Measurements from ENCODE around the gene DENND4B. TPM values are rescaled to one million over a fixed set of nuclear protein-coding genes. Genes with fewer than 3 reads are reported as not detected.
A peak's percentile ranks its signal among the peaks of the same experiment; 100 is the strongest.

DENND4B gene
- total RNA-seq, 3 donors from 2014 or later, result 44.3 to 65.6 (median 46.5) TPM

- Histone ChIP-seq H3K4me3 (no peak overlapping the region), H3K4me1 (ENCODE audit: low read depth) (peaks cover 4% of the 10 kb centered on the region), H3K36me3 (ENCODE audit: low read depth) (no peaks in the 10 kb centered on the region), H3K9me3 (no peaks in the 10 kb centered on the region)
- intact Hi-C loops (cut with DNase I, micrococcal nuclease), result no loop called here
- no peak for DNase-seq
- ATAC-seq, result no peak
- TF ChIP-seq CTCF (IDR thresholded peaks at IDR 0.05), result no peak
Observed at GRCh38 chr1:153928245-153928644, 18.3 kb downstream of the DENND4B start.

DNA sequence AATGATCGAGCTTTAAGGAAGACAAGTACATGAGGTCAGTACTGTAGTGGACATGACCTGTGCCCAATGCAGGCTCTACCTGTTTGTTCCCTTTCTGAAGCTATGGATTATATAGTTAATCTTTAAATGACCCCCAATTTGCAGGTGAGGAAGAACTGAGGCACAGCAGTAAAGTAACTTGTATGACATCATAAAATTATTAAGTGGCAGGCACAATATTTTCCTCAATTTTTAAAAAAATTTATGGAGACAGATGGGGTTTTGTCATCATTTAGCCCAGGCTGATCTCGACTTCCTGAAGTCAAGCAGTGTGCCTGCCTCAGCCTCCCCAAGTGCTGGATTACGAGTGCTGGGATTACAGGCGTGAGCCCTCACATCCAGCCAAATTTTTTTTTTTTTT lies 20.1 kb downstream of the DENND4B start:
- Histone ChIP-seq H3K4me1 (ENCODE audit: low read depth) (peaks cover 7% of the 10 kb centered on the region), H3K4me3 (no peak overlapping the region), H3K9me3 (no peaks in the 10 kb centered on the region), H3K36me3 (ENCODE audit: low read depth) (no peaks in the 10 kb centered on the region)
- DNase-seq (no peak), ATAC-seq (no peak)
- no peak for TF ChIP-seq CTCF (IDR thresholded peaks at IDR 0.05)
- intact Hi-C loops (cut with DNase I, micrococcal nuclease), result no loop called here

DNA sequence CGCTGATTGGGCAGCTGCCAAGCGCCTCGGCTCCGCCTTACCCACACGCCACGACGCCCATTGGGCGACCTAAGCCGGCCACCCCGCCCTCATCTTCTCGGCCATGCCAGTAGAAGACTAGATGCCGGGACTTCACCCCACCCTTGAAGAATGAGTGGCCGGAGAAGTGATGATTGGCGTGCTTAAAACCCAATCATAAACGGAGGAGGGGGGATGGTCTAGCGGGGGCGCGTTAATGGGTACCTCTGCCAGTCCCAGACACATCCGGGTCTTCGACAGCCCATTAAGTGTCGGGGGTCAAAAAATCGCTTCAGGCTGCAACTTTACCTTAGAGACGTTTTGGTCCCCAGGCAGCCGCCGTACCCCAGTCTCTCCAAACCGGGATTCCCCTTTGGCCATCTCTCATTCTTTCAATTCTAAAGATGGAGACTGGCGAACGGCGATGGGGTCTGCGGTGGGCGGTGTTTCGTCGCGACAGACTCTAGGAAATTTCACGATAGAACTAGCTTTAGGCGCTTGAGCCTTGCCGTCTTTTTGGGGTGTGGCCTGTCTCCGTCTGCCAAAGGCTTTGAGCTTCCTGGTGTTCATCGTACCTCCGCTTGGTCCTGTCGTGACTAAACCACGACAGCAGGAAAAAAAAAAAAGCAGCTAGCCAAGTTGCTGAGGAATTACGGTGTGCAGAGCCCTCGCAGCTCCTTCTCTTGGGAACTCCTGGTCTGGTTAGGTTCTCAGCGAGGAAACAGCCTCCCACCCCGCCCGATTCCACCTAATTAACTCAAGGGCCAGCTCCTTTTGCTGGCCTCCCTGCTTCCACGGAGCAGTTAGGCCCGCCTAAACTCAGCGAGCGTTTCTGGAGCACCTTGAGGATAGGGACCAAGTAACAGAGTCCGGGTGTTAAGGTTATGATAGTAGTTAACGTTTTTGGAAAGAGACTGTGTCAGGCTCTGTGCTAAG lies 23.3 kb downstream of the DENND4B start, which contains the start of gene GATAD2B:
GATAD2B (minus strand) TSS at position 1 of the 954 bp plus-strand sequence. CDS start 94,625 bp downstream, outside the sequence.
- H3K36me3 ChIP-seq (ENCODE audit: low read depth), result no peaks in the 10 kb centered on the region
- intact Hi-C loops (cut with DNase I, micrococcal nuclease), result no loop called here
- ATAC-seq, result peak; percentile 96

GRCh38 chr1:153922076-153922971 lies 24.2 kb downstream of the DENND4B start:
- DNase-seq (peak in 2 of 3 donors; percentile 53 to 78), ATAC-seq (peak; percentile 59)
- intact Hi-C loops (cut with DNase I, micrococcal nuclease), result no loop called here
- peaks cover 23% of the 10 kb centered on the region for H3K4me1 ChIP-seq (ENCODE audit: low read depth)
- H3K36me3 ChIP-seq (ENCODE audit: low read depth), result no peaks in the 10 kb centered on the region
- H3K4me3 ChIP-seq, result peak overlapping the region; percentile 61
- H3K9me3 ChIP-seq, result no peaks in the 10 kb centered on the region
- no peak for TF ChIP-seq CTCF (IDR thresholded peaks at IDR 0.05)

More for the DNA sequence above, 23.3 kb downstream of the DENND4B start, which contains the start of gene GATAD2B:
- peaks cover 23% of the 10 kb centered on the region for H3K4me1 ChIP-seq (ENCODE audit: low read depth)
- DNase-seq, result peak; percentile 98 to 100 (median 99)
- no peak for TF ChIP-seq CTCF (IDR thresholded peaks at IDR 0.05)
- H3K4me3 ChIP-seq, result peak within 1 kb of the TSS; percentile 61
- no peaks in the 10 kb centered on the region for H3K9me3 ChIP-seq

DNA sequence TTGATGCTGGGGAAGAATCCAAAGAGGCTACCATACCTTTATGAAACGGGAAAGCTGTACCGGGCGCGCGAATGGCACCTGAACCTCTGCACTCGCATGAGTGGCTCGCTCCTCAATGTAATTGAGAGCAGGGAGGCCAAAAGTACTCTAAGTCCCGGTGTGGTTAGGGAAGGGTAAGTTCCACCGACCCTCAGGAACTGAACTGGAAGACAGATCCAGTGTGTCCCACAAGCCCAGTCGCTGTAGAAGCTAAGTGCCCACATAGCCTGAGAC lies 24.8 kb downstream of the DENND4B start:
- Histone ChIP-seq H3K4me1 (ENCODE audit: low read depth) (peaks cover 23% of the 10 kb centered on the region), H3K36me3 (ENCODE audit: low read depth) (no peaks in the 10 kb centered on the region), H3K4me3 (peak overlapping the region; percentile 61), H3K9me3 (no peaks in the 10 kb centered on the region)
- no peak for TF ChIP-seq CTCF (IDR thresholded peaks at IDR 0.05)
- DNase-seq (peak in 2 of 3 donors; percentile 25 to 42), ATAC-seq (no peak)
- intact Hi-C loops (cut with DNase I, micrococcal nuclease), result no loop called here
